RWPE2 (cell line): ENCODE results near the gene TEN1.

Experiments
- ATAC-seq: fragments of 200-7000 bp; cut with Tn5 transposase; 3 replicates; pipeline ENCODE4 v1.9.1; 2021; ENCODE audit warnings: low read depth
- DNase-seq: peaks from one replicate; pipeline ENCODE4 v3.0.0-alpha.2; 2020; ENCODE audit warnings: low spot score
- H3K27ac ChIP-seq: fragments of 450-650 bp; 2 replicates; pipeline ENCODE4 v1.5.1; 2017; ENCODE audit warnings: mild to moderate bottlenecking; ENCODE audit not compliant: poor library complexity, severe bottlenecking
- H3K27me3 ChIP-seq: fragments of 250-450 bp; sonication (Bioruptor Pico); 2 replicates; pipeline ENCODE4 v1.5.1; 2021; ENCODE audit warnings: mild to moderate bottlenecking, moderate library complexity; ENCODE audit not compliant: insufficient read depth, poor library complexity, severe bottlenecking
- H3K36me3 ChIP-seq: fragments of 250-450 bp; sonication (Bioruptor Pico); 2 replicates; pipeline ENCODE4 v1.5.1; 2020; ENCODE audit warnings: low read depth, mild to moderate bottlenecking, moderate library complexity
- H3K4me1 ChIP-seq: fragments of 250-450 bp; sonication (Bioruptor Pico); 2 replicates; pipeline ENCODE4 v1.5.1; 2021; ENCODE audit warnings: mild to moderate bottlenecking, moderate library complexity; ENCODE audit not compliant: insufficient read depth, poor library complexity, severe bottlenecking
- H3K4me3 ChIP-seq: fragments of 250-450 bp; sonication (Bioruptor Pico); 2 replicates; pipeline ENCODE4 v1.5.1; 2021; ENCODE audit warnings: mild to moderate bottlenecking, moderate library complexity; ENCODE audit not compliant: severe bottlenecking
- H3K9me3 ChIP-seq: fragments of 250-450 bp; sonication (Bioruptor Pico); 2 replicates; pipeline ENCODE4 v1.5.1; 2021; ENCODE audit warnings: mild to moderate bottlenecking, moderate library complexity; ENCODE audit not compliant: severe bottlenecking
- CTCF ChIP-seq: fragments of 450-650 bp; IDR thresholded peaks from one replicate; pipeline ENCODE4 v1.5.1; 2017; ENCODE audit warnings: mild to moderate bottlenecking, moderate library complexity; ENCODE audit not compliant: poor library complexity, severe bottlenecking

TEN1 gene

GRCh38 chr17:76027159-76027839 lies 48.3 kb downstream of the TEN1 start, which contains the start of gene EVPL:
EVPL (minus strand) TSS chr17:76027306; CDS start chr17:76027198, 108 bp downstream.
- peak; percentile 92 for DNase-seq
- Histone ChIP-seq H3K36me3 (no peaks in the 10 kb centered on the region), H3K27ac (peak within 1 kb of the TSS; percentile 56), H3K27me3 (no peaks in the 10 kb centered on the region), H3K4me1 (no peaks in the 10 kb centered on the region), H3K4me3 (peak within 1 kb of the TSS; percentile 41), H3K9me3 (no peaks in the 10 kb centered on the region)
- TF ChIP-seq CTCF: no peak
- ATAC-seq: peak; percentile 94

GRCh38 chr17:76032073-76032779 lies 53.2 kb downstream of the TEN1 start:
- peak; percentile 8 for TF ChIP-seq CTCF
- H3K4me1 ChIP-seq: no peaks in the 10 kb centered on the region
- no peak overlapping the region for H3K4me3 ChIP-seq
- H3K9me3 ChIP-seq: no peaks in the 10 kb centered on the region
- no peak overlapping the region for H3K27ac ChIP-seq
- no peaks in the 10 kb centered on the region for H3K27me3 ChIP-seq
- DNase-seq (no peak), ATAC-seq (no peak)
- no peaks in the 10 kb centered on the region for H3K36me3 ChIP-seq

GRCh38 chr17:76032780-76033108 lies 53.7 kb downstream of the TEN1 start:
- no peaks in the 10 kb centered on the region for H3K27me3 ChIP-seq
- H3K4me1 ChIP-seq: no peaks in the 10 kb centered on the region
- no peaks in the 10 kb centered on the region for H3K36me3 ChIP-seq
- no peak for TF ChIP-seq CTCF
- no peak for ATAC-seq
- no peaks in the 10 kb centered on the region for H3K9me3 ChIP-seq
- DNase-seq: no peak
- no peak overlapping the region for H3K27ac ChIP-seq
- H3K4me3 ChIP-seq: no peak overlapping the region

GRCh38 chr17:76033139-76033538 lies 54.1 kb downstream of the TEN1 start:
- no peaks in the 10 kb centered on the region for H3K36me3 ChIP-seq
- TF ChIP-seq CTCF: no peak
- H3K4me3 ChIP-seq: no peak overlapping the region

More at GRCh38 chr17:76033139-76033538, 54.1 kb downstream of the TEN1 start:
- Histone ChIP-seq H3K27ac (no peak overlapping the region), H3K27me3 (no peaks in the 10 kb centered on the region), H3K9me3 (no peaks in the 10 kb centered on the region), H3K4me1 (no peaks in the 10 kb centered on the region)
- no peak for DNase-seq
- no peak for ATAC-seq
